Activated CD4-positive, CD25-positive, alpha-beta regulatory T cell treated with anti-CD3 and anti-CD28 coated beads, Interleukin-2, amount 50 U/mL, for 72 hours (primary cell): ENCODE data around the gene GNL3.
A peak's percentile ranks its signal among the peaks of the same experiment; 100 is the strongest.

ENCODE experiments used
- DNase-seq: peaks from one replicate; pipeline ENCODE4 v3.0.0; 2021

GNL3 gene

DNA sequence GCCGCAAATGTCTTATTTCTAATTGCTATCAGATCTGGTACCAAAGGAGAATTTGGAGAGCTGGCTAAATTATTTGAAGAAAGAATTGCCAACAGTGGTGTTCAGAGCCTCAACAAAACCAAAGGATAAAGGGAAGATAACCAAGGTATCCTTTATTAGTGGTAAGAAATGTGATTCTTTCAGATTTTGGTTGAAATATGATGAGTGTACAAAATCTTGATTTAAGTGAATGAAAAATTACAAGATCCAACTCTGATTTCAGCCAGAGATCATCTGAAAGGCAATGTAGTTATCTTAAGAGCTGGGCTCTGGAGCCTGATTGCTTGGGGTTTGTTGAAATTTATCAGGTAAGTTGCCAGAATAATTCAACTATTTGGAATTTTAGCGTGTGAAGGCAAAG, 4.7 kb downstream of the GNL3 start:
- DNase-seq: no peak

DNA sequence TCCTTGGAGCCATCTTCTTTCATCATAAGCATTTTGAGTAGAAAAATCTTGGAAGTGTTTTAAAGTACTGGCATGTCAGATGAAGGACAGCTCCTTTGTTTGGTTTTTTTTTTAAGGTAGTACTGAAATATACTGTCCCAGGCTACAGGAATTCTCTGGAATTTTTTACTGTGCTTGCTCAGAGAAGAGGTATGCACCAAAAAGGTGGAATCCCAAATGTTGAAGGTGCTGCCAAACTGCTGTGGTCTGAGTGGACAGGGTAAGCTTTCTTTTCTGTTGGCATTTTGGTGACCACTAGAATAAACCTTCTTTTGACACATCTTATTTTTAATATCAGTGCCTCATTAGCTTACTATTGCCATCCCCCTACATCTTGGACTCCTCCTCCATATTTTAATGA, 7.2 kb downstream of the GNL3 start:
- DNase-seq: no peak

DNA sequence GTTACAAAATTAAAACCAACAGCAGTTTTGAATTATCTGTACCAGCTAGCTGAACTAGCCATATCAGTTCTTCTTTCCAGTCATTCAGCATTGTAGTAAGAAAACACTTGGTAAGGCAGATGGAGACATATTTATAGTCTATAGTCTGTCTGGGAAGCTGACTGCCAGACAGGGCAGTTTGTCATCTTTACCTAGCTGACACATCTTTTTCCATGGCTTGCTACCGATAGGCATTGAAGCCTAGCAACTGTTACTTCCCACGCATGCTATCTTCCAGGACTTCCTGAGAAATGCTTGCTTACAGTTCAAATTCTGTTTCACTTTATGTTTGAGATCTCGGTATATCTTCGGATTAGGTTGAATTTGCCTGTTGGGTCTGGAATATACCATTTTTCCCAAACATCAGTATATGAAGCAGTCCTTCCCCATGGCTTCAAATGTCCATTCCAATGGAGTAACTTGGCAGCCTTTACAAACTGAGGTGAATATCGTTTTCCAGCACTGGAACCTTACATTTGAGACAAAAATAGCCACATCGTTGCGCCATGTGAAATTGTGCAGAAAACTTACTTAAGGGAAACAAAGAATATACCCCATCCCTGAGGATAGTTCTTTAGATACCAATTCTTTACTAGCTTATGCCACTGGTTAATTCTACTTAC, 8.8 kb downstream of the GNL3 start:
- no peak for DNase-seq

DNA sequence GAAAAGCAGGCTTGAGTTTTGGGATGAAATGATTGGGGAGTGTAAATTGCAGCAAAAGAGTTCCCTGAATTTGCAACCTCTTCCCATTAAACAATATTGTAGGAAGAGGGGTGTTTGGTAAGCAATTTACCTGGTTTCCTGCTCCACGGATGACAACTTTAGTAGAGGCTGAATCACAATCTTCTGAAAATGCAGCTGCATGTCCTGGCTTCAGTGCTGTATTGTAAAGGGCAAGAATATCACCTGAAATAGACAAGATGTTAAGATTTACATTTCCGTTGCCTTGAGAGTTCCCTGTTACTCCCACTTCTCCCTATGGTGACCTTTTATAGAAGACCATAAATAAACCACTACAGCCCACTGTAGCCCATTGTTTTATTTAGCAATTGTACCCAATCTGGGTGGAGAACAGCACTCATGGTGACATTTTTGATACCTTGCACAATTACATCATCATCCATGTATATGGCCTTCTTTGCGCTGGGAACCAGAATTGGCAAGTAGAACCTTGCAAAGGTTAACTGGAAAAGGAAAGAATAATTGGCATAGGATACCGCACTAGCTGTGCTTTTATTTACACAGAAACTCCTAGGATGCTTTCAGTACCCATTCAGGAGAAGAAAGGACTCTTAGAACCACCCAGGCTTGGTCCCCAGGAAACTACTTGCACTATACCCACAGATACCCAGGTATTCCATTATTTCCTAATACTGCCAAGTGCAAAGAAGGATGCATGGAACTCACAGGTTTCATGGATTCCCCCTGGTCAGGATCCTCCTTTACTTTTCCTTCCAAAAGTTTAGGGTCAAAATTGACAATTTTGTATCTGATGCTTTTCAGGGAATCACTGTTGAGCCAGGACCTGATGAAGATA, 10.2 kb downstream of the GNL3 start:
- DNase-seq: no peak

DNA sequence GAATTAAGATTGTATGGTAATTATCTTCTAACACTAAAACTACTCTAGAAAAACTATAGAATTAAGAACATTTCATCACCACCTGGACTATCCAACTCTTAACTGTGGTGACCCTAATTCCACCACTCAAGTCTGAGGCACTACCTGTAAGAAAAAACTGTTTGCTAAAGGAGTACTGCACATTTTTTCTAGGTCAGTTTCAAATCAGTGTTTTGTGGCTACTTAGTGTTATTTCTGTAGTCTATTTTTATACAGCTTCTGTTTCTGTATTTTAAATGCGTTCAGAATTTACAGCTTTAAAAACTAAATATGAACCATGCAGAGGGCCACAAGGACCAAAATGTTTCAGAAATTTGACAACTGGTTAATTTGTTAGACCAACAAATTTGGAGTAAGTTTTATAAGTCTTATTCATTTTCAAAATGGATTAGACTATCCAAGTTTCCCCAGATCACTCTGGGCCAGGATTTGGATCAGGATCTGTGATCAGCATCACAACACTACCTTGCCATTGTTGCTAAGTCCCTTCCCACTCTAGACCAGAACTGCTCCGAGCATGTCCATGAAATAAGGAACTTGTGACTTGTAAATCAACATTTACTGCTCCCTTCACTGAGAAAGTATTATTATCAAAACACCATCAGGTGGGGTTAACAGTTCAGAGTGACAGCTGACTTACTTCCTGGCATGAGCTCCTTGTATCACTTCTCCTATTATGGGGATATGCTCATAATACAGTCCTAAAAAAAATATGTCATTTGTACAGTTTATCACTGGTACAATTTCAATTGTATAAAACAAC, 11.2 kb downstream of the GNL3 start:
- DNase-seq: no peak

DNA sequence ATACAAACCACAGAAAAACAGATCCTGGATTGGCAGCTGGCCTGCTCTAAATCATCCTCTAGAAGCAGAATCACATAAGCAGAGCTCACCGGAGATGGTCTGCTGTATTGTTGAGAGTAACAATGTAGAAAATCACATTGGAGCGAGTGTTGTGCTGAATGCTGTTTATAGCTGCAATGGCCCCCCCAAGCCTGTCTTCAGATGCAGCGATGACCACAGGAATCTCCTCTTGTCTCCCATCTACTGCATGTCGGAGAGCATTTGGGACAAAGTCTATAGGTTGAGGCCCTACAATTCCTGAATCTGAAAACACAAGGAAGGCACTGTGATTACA, 11.8 kb downstream of the GNL3 start:
- no peak for DNase-seq

DNA sequence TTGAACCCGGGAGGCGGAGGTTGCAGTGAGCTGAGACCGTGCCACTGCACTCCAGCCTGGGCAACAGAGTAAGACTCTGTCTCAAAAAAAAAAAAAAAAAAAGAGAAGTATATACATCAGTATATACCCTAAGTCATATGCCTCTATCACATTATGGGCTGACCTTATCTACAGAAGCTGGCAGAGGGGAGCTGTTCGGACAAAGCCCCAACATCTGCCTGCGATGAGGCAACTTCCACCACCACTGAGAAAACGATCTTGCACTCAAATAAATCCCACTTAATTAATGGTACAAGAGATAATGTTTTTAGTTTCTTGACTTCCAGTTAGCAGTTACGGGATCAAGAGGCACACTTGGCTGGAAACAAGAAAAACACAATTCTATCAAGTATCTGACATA, 17.5 kb downstream of the GNL3 start:
- no peak for DNase-seq

DNA sequence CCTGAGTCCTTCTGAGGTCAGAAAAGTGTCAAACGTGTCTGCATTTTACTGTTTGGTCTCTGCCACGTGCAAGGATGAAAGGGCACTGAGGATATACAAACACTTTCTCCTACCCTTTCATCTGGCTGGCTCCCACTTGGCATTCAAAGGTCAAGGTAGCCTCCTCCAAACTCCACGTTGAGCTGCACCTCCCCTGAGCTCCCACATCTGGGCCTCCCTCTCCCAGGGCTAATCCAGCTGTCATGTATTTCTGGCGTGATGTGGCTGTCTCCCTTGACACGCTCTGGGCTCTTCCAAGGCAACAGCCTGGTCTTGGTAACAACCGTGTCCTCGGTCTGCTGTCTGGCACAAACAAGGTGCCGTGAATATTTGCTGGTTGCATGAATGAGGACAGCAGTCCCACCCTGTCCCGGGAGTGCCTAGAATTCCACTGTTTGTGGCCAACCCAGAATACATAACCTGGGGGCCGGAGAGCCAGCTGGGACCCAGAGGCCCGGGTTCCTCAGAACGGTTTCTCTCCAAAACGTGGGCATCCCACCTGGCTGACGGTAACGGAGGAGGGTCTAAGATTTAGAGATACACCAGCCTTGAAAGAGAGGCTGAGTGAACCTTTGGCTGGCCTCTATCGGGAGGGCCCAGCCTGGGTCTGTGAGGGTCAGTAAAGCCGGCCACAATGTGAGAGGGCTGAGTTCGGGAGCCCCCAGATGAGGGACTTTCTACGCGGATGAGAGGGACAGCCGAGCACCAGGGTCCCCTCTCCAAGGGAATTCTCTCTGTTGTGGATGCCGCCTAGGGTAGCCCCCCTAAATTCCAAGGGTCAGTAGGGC, 19.0 kb downstream of the GNL3 start:
- peak; percentile 39 for DNase-seq

DNA sequence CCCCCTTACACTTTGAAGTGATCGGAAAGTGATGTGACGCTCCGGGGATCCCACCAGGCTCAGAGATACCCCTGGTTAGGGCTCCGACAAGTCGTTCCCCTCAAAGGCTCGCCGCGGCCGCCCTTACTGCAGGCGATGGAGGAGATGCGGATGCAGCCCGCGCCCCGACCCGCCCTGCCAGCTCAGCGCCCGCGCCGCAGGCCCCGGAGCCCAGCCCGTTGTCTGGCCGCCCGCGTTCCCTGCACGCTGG, 19.5 kb downstream of the GNL3 start:
- no peak for DNase-seq

DNA sequence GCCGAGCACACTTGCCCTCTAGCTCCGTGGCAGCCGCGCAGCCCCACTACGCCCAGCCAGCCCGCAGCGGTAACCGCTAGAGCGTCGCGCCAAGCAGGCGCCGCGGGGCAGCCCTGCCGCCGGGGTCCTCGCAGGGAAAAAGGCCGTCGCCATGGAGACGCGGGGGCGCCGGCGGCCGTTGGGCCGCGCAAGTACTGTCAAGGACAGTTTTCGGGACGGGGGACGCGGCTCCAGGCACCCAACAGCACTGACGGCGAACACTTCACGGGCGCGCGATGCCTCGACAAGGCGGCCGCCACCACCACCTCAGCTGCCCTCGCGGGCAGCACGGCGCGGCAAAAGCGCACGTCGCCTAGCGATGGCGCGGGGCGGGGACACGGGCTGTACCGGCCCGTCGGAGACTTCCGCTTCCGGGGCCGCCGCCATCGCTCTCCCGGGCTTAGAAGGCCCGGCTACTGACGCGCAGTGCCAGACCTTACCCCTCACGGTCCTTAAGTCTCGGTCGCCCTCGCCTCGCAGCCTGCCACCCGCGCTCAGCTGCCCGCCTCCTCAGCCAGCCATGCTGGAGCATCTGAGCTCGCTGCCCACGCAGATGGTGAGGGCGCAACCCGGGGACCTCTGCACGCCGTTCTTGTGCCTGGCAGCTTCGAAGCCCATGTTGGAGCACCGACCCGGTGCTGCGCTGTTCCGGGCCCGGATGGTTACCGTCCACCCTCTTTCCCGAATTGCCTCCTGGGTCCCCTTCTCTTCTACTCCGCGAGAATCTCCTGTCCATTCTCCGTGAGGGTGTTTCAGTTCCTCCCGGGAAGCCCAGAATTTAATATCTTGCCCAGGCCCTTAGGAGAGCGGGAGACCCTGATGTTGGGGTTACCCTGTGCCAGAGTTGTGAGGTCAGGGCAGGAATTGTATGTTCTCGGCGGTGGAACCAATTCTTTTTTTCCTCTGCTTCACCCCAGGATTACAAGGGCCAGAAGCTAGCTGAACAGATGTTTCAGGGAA, 20.2 kb downstream of the GNL3 start, which contains the start of the genes GLT8D1 and SPCS1:
Gene GLT8D1, minus strand, starts transcription at position 104 of the 999 bp plus-strand sequence. CDS start 5,331 bp downstream, outside the sequence.
Gene SPCS1, plus strand, starts transcription at position 419 of the 999 bp plus-strand sequence. Its CDS starts 141 bp downstream, at position 560.
- DNase-seq: peak; percentile 88

DNA sequence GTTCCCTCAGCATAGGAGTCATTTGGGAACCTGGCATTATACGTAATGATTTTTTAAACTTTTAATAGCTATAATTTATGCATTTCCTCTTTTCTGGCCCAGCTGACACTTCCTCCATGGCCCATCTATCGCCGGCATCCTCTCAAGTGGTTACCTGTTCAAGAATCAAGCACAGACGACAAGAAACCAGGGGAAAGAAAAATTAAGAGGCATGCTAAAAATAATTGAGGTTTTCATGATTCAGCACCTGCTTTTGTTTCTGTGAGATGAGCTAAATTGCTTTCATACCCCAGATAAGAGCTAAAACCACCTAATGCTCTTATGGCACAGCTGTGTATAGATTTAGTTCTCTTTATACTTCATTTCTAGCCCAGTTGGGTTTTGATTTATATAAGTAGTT, 21.8 kb downstream of the GNL3 start:
- no peak for DNase-seq

DNA sequence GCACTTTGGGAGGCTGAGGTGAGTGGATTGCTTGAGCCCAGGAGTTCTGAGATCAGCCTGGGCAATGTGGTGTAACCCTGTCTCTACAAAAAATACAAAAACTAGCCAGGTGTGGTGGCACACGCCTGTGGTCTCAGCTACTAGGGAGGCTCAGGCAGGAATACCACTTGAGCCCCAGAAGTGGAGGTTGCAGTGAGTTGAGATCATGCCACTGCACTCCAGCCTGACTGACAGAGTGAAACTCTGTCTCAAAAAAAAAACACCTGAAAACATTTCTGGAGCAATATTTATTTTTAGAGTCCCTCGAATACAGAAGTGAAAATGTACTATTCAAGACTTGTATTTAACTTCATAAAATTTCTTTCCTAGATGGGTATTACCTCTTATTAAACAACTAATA, 24.7 kb downstream of the GNL3 start:
- DNase-seq: no peak

DNA sequence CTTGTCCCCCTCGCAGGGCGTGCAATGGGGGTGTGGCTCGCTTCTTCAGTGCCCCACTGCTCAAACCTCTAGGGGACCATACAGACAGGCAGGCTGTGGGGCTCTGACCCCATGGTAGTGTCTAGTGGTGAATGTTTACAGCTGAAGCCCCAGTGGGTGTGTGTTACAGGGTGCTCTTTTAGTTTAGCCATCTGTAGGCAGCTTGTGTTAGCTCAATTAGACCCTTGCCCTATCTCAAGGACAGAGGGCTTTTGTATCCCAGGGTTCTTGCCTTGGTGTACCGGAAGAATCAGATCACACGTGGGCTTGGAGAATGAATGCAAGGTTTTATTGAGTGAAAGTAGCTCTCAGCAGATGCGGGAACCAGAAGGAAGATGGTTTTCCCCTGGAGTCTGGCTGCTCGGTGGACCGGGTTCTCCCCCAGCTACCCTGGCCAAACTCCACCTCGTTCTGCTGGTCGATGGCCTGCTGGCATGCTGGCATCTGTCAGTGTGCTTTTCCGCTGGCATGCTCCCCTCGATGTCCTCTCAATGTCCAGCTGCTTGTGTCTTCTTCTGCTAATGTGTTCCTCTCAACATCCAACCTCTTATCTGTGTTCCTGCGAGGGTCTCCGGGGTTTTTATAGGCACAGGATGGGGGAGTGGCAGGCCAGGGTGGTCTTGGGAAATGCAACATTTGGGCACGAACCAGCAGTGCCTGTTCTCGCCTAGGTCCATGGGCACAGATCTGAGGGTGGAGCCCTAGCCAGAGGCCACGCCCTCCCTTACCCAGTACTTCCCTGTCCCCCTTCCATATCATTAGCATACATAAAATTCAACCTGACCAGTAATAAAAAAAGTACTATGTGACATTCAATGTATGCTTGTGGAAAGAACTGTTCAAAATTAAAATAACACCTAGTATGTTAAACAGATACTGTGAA, 26.7 kb downstream of the GNL3 start:
- no peak for DNase-seq

DNA sequence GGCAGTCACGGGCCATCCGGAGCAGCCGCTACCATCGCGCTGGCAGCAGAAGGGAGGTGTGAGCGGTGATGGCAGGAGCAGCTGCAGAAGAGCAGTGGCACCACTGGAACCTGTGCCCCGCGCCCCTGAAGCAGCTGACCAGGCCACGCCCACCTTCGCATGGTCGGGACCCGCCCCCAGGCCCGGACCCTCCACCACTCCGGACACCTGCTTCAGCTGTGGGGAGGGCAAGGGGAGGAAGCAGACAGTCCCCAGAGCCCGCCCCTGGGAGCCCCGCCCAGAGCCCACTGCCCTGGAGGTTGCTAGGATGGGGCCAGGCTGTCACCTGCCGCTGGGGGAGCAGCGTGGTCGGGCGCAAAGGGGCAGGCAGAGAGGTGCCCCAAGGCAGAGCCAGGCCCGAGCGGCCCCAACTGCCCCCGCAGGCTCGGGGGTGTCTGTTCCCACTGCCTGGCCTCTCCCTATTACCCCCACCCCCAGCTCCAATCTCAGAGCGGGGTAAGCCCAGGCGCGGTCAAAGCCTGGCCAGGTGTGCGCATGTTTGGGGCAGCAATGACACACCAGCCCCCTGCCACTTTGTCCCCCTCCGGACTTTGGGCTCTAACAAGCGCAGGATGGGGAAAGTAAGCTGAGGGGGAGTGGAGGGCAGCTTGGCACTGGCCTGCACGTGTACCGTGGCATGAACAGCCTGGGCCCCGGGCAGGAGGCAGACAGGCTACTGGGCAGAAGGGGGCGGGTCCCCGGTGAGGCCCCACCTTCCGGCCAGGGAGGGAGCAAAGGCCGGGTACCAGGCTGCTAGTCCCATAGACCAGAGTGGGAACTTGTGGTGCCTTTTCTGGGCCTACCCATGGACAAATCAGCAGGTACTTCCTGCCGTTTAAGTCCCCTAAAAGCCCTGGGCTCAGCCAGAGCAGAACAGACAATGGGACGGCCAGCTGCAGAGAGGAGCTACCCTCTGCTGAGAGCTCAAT, 28.8 kb downstream of the GNL3 start:
- DNase-seq: no peak

DNA sequence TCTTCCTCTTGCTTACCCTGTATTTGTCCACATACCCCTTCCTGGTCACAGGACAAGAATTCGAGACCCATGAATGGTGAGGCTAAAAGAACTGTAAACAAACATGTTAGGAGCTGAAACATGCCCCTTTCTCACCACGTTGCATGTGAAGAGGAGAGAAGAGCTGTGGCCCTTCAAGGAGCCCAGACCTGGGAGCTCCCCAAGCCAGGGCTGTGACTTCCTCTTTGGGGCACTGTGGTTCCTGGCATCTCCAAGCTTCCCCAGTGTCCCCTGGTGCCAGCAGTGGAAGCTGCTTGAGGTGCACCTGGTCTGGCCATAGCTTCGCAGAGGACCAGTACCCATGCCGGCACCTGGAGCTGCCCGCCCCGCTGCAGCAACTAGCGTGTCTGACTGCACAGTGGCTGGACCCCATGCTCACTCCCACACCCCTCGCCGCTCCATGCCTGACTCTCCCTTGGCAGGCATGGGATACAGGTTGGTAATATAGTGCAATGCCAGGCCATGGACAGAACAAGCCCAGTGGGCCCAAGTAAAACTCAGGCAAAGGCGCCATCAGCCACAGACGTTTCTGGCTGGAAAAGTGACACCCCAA, 30.0 kb downstream of the GNL3 start:
- DNase-seq: no peak

DNA sequence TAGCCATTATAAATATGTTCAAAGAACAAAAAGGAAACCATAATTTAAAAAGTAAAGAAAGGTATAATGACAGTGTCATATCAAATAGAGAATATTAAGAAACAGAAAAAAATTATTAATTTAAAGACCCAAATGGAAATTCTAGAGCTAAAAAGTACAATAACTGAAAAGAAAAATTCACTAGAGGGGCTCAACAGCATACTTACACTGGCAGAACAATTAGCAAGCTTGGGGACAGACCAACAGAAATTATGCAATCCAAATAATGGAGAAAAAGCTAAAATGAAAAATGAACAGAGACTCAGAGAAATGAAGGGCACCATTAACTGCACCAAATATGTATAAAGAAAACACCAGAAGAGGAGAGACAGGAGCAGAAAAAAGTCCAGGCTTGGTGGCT, 33.8 kb downstream of the GNL3 start:
- no peak for DNase-seq

DNA sequence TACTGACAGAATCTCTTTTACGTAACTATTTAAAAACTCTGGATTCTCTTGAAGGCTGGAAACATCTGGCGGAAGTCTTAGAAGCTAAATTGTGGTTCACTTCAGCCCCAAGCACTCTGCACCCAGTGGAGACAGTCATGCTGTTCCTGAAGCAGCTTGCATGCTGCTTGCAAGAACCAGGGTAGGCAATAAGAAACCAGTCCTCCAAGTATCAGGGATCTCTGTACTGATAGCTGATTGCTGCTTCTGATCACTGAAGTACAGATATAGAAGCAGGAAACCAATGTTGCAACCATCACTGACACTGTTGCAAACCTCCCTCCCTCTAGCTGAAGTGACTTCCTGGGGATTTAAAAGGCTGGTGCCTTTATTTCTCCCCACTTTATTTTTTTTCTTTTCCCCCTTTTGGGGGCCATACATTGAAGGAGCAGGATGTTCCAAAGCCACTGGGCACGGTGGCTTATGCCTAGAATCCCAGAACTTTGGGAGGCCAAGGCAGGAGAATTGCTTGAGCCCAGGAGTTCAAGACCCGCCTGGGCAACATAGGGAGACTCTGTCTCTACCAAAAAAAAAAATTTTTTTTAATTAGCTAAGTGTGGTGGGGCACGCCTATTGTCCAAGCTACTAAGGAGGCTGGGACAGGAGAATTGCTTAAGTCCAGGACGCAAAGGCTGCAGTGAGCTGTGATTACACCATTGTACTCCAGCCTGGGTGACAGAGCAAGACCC, 35.3 kb downstream of the GNL3 start:
- no peak for DNase-seq

DNA sequence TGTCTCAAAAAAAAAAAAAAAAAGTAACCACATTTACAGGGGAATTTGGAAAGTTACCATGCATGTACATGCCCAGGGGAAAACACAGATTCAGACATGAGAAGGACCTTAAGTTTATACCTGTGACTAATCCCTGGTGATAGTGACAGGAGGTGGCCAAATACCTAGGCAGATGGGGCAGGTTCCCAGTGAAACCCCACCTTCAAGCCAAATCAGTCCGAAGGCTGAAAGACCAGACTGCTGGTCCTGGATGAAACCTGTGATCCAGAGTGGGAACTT, 35.8 kb downstream of the GNL3 start:
- no peak for DNase-seq
